Kidney glomerular epithelial cell (primary cell): ENCODE data around the gene SMIM30.

Source experiments
- DNase-seq: peaks from one replicate; lab custom pipeline; 2025; lab: John Stamatoyannopoulos, UW

SMIM30 gene

GRCh38 chr7:113100121-113100603, 18.2 kb downstream of the SMIM30 start:
- DNase-seq: peak; percentile 81

- DNase-seq: no peak
These were observed 19.0 kb downstream of the SMIM30 start for GRCh38 chr7:113099284-113099919.

DNA sequence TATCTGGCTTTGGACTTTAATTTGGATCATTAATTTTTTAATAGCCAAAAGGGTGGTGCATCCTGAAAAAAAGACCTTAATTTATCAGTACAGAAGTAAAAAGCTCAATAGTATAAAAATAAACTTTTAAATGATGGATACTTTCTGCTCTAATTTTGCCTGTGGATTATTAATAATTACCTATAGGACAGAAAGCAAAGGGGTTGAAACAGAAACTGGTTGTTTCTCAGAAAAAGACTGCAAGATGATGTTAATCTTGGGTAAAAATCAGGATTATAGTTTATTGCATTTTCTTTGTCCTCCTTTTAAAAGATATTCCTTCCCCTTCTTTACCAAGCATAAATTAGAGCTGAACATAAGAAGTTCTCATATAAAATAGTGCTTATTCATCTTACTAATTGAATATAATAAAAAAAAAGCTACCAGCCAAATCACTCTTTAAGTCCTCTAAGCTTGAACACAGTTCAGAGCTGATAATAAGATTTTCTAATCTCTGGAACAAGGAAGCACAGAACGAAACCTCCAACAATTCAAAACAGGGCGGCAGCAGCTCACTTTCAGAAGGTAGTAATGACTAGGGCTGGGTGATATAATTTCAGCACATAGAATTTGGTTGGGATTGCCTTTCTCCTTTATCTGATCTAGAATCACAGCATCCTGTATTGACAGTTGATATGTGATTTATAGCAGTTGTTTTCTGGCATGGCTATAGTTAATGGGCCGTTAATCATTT, 23.7 kb downstream of the SMIM30 start:
- no peak for DNase-seq

DNA sequence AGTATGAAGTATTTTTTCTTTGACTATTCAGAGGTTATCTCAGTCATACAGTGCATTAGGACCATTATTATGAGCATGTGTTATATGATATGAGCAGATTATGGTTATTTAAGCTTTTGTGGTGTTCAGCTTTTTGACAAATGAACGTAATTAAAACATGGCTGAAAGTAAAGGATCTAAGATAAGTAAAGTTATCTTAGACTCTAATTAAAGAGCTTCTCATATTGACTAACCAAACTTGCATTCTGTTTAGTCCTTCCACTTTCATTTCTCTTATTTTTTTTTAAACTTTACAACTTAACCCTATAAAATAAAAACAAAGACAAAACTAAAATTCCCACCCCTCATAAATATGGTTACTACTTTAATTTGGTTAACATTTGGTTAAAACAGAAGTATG, 24.8 kb downstream of the SMIM30 start:
- no peak for DNase-seq

GRCh38 chr7:113092762-113093161, 25.6 kb downstream of the SMIM30 start:
- DNase-seq: no peak

DNA sequence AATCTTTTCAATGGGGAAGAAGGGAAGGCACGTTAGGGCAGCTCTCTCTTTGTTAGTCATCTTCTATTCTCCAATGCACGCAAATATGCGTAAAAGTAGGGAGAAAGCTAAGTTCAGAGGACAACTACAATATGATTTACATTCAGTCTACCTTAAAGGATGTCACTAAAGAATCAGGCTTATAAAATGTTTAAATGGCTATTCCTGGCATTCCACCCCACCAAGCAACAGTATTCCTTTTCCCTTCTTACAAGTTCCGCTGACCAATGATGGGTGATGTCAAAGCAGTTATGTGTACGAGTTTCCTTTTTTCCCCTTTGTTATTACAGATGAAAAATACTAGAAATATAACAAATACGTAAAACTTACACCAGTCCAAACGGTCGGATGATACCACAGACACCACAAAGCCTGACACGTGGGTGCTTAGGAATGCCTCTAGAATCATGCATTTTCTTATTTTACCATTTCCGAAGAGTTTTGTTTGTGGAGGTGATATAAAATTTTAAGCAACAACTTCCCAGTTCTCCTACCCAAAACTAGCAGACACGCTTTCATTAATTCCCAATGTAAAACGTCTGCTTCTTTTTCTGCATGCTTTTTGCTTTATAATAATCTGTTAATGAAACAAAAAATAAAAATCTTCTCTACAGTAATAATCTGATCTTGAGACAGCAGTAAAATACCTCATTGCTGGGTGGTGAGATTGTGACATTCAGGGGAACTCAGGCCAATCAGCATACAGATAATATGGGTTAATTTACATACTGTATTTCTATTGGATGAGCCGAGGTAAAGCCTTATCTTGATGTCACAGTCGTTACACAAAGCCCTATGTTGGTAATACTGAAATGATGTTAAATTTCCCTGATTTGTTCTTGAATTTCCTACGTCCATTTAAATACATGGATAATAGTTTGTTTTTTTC, 31.0 kb downstream of the SMIM30 start:
- peak; percentile 49 for DNase-seq

GRCh38 chr7:113086431-113086888, 31.9 kb downstream of the SMIM30 start, which contains the start of gene GPR85:
Gene GPR85 (minus strand): TSS chr7:113086827. CDS start chr7:113084721, 2,106 bp downstream.
- no peak for DNase-seq

DNA sequence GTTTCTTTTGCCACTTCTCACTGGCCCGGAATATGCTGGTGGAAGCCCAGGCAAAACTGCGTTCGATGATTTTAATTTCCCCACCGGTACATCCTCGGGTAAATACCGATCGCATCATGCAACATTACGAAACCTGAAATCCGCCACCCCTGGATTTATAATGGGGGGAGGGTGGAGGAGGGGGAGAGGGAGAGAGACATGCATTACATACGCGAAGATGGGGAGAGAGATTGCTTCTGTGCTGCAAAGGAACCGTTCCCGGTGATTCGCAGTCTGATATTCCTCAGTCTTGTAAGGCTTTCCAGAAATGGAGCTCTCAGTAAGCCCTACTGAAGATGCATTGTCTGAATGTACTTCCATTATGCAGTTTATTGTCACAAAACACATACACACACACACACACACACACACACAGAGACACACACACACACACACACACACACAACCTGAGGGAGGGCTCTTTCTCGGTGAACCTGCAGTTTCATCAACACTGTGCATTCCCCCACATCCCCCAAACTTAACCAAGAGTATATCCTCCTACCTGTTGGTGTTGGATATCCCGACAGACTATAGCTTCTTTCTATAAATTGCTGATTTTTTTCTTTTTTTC, 32.5 kb downstream of the SMIM30 start:
- no peak for DNase-seq

DNA sequence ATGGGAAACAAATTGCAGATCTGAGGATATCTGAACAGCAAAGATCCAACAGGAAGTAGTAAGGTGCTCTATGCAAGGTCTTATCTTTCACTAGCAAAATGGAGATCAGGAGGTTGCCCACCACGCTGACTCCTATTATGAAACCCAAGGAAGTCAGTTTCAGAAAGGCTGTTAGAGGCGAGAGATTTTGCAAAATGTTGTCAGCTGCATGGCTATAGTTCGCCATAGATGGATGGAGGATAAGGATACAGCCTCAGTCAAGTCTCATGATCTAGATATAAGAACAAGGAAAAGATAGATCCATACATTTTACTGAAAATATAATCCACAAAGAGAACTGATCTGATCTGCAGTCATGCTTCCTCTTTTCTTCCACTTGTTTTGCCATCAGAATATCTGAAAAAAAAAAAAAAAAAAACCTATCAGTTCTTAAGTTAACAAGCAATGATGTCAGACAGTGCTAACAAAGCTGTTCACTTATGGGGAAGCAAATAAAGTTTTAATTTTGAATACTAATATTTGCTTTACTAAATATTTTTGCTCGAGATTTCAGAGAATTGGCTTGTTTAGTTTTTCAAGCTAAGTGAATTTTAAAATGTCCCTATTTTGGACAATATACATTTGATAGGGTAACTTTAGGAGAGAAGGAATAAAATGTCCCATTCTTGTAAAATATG, 33.7 kb downstream of the SMIM30 start:
- DNase-seq: no peak

DNA sequence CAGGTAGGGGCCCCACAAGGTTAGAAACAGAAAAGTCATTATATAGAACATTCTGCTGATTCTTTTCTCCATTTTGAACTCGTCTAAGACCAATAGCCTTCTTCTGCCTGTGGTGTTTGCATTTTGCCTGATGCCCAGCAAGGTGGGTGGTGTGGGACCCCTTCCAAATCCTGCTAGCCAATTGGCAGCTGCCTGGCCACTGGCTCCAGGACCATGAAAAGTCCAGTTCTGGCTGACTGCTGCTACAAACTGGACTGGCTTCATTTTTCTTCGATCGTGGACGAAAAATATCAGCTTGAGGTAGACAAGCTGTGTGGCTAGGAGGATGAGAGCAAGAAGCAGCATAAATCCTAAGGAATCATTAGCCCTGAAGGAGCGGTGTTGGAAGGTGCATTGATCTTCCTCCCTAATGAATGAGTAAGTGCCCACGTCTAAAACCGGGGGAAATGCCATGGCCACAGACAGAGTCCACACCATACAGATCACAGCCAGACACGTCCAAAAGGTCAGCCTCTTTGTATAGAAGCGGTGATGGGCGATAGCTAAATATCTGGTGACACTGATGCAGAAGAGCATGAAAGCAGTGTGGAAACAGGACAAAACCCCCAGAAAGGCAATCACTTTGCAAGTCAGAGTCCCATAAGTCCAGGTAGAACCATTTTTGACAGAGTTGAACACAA, 34.4 kb downstream of the SMIM30 start:
- DNase-seq: no peak

- DNase-seq: no peak
These were observed 35.1 kb downstream of the SMIM30 start for GRCh38 chr7:113083132-113083815.

GRCh38 chr7:113078331-113078730, 40.0 kb downstream of the SMIM30 start:
- DNase-seq: no peak

DNA sequence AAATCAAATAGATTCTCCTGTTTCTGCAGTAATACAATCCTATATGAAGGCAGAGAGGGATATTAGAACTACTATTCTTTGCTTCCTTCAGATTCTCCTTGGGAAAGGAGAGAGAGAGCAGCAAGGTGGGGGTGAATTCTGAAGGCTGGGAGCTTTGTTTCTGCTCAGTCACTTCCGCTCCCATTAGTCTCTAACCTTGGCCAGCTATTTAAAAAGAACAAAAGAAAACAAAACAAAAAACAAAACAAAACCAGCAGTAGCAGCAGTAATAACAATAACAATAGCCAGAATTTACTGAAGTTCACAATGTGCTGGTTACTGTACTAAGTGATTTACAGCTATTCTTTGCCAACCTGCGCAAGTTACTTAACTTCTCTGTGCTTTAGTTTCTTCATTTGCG, 41.7 kb downstream of the SMIM30 start:
- DNase-seq: no peak

GRCh38 chr7:113071465-113071864, 46.9 kb downstream of the SMIM30 start:
- DNase-seq: no peak
